OCI-LY1 (cell line): ENCODE results near the gene HYAL1.

Source experiments
- H2AFZ ChIP-seq: fragments of 200-600 bp; sonication (generic), shearing (Covaris generic); 2 replicates; pipeline ENCODE4 v1.6.0; 2014; ENCODE audit warnings: antibody characterized with exemption, mild to moderate bottlenecking, low read length
- H3F3A ChIP-seq: fragments of 200-600 bp; sonication (generic), shearing (Covaris generic); 2 replicates; pipeline ENCODE4 v1.6.0; 2014; ENCODE audit warnings: mild to moderate bottlenecking, antibody characterized with exemption, low read length, moderate library complexity; ENCODE audit not compliant: insufficient read depth
- H3K27ac ChIP-seq: fragments of 200-600 bp; sonication (generic); 2 replicates; pipeline ENCODE4 v1.5.1; 2014; ENCODE audit warnings: low read length, mixed run types, mild to moderate bottlenecking, low read depth; ENCODE audit not compliant: poor library complexity, severe bottlenecking
- H3K27me3 ChIP-seq: fragments of 200-600 bp; sonication (generic); 2 replicates; pipeline ENCODE4 v1.6.0; 2014; ENCODE audit warnings: antibody characterized with exemption, mild to moderate bottlenecking, low read length, moderate library complexity; ENCODE audit not compliant: insufficient read depth
- H3K36me3 ChIP-seq: fragments of 200-600 bp; sonication (generic); 2 replicates; pipeline ENCODE4 v1.6.1; 2014; ENCODE audit warnings: mild to moderate bottlenecking, antibody characterized with exemption, low read length, moderate library complexity, mixed read lengths; ENCODE audit not compliant: insufficient read depth
- H3K4me1 ChIP-seq: fragments of 200-600 bp; sonication (generic); 2 replicates; pipeline ENCODE4 v1.5.1; 2014; ENCODE audit warnings: mild to moderate bottlenecking, low read length, moderate library complexity; ENCODE audit not compliant: insufficient read depth, severe bottlenecking
- H3K4me2 ChIP-seq: fragments of 200-600 bp; sonication (generic), shearing (Covaris generic); 2 replicates; pipeline ENCODE4 v1.6.1; 2014; ENCODE audit warnings: low read length
- H3K4me3 ChIP-seq: fragments of 200-600 bp; sonication (generic); 2 replicates; pipeline ENCODE4 v1.5.1; 2014; ENCODE audit warnings: low read length, low read depth, mild to moderate bottlenecking, mixed read lengths; ENCODE audit not compliant: poor library complexity, severe bottlenecking
- H3K79me2 ChIP-seq: fragments of 200-600 bp; shearing (Covaris generic); 2 replicates; pipeline ENCODE4 v1.6.1; 2016; ENCODE audit warnings: mixed run types, low read length, mixed read lengths; ENCODE audit not compliant: insufficient read depth
- H3K9ac ChIP-seq: fragments of 200-600 bp; sonication (generic), shearing (Covaris generic); 2 replicates; pipeline ENCODE4 v1.6.1; 2014; ENCODE audit warnings: mild to moderate bottlenecking, low read length, mixed read lengths
- H3K9me2 ChIP-seq: fragments of 200-600 bp; sonication (generic), shearing (Covaris generic); 2 replicates; pipeline ENCODE4 v1.6.1; 2014; ENCODE audit warnings: low read depth, mild to moderate bottlenecking, low read length, mixed read lengths
- H3K9me3 ChIP-seq: fragments of 200-600 bp; shearing (Covaris generic); 2 replicates; pipeline ENCODE4 v1.6.1; 2014; ENCODE audit warnings: low read length, mixed read lengths
- H4K20me1 ChIP-seq: fragments of 200-600 bp; sonication (generic), shearing (Covaris generic); 2 replicates; pipeline ENCODE4 v1.6.0; 2016; ENCODE audit warnings: mild to moderate bottlenecking, low read length; ENCODE audit not compliant: insufficient read depth
- CTCF ChIP-seq: fragments of 200-600 bp; sonication (generic), shearing (Covaris generic); IDR thresholded peaks from 2 replicates; pipeline ENCODE4 v1.5.1; 2017; ENCODE audit warnings: mild to moderate bottlenecking, antibody characterized with exemption, low read length, moderate library complexity, mixed read lengths
- EZH2 ChIP-seq: fragments of 200-600 bp; sonication (generic), shearing (Covaris generic); IDR thresholded peaks from 2 replicates; pipeline ENCODE4 v1.8.0; 2017; ENCODE audit warnings: borderline replicate concordance, mixed run types, mild to moderate bottlenecking, antibody characterized with exemption, low read length, moderate library complexity, mixed read lengths

HYAL1 gene

GRCh38 chr3:50302095-50303012 is 1.0 kb downstream of the HYAL1 start:
- Histone ChIP-seq H2AFZ (no peak overlapping the region), H4K20me1 (no peaks in the 10 kb centered on the region), H3K27ac (no peak overlapping the region), H3K4me2 (no peak overlapping the region), H3K4me3 (no peak overlapping the region), H3K4me1 (peaks cover 21% of the 10 kb centered on the region), H3K27me3 (no peaks in the 10 kb centered on the region), H3K9me3 (no peaks in the 10 kb centered on the region), H3F3A (no peaks in the 10 kb centered on the region), H3K9ac (no peak overlapping the region), H3K36me3 (no peaks in the 10 kb centered on the region; the same call in 1 of the 2 replicates), H3K9me2 (no peaks in the 10 kb centered on the region), H3K79me2 (no peaks in the 10 kb centered on the region)
- no peak for TF ChIP-seq EZH2
- no peak for TF ChIP-seq CTCF

GRCh38 chr3:50300681-50301254 is 2.6 kb downstream of the HYAL1 start:
- Histone ChIP-seq H3K9me3 (no peaks in the 10 kb centered on the region), H4K20me1 (no peaks in the 10 kb centered on the region), H3K9me2 (no peaks in the 10 kb centered on the region), H3K27ac (peak overlapping the region; percentile 67), H3K9ac (peak overlapping the region; percentile 79; the same call in 1 of the 2 replicates), H3K79me2 (no peaks in the 10 kb centered on the region), H3K4me1 (peaks cover 21% of the 10 kb centered on the region), H3K36me3 (no peaks in the 10 kb centered on the region; the same call in 1 of the 2 replicates), H2AFZ (no peak overlapping the region), H3K4me2 (peak overlapping the region; percentile 91), H3F3A (no peaks in the 10 kb centered on the region), H3K27me3 (no peaks in the 10 kb centered on the region), H3K4me3 (peak overlapping the region; percentile 93)
- TF ChIP-seq CTCF (no peak), EZH2 (no peak)

- H3F3A ChIP-seq: no peaks in the 10 kb centered on the region
- H3K9ac ChIP-seq: peak overlapping the region; percentile 79
- TF ChIP-seq CTCF (no peak), EZH2 (no peak)
- peak overlapping the region; percentile 67 for H3K27ac ChIP-seq
- H2AFZ ChIP-seq: no peak overlapping the region
- peak overlapping the region; percentile 93 for H3K4me3 ChIP-seq
- peak overlapping the region; percentile 91 for H3K4me2 ChIP-seq
- no peaks in the 10 kb centered on the region for H3K27me3 ChIP-seq
- no peaks in the 10 kb centered on the region for H3K9me3 ChIP-seq
- no peaks in the 10 kb centered on the region for H3K79me2 ChIP-seq
- H3K4me1 ChIP-seq: peaks cover 21% of the 10 kb centered on the region
- no peaks in the 10 kb centered on the region for H3K36me3 ChIP-seq
- no peaks in the 10 kb centered on the region for H3K9me2 ChIP-seq
- H4K20me1 ChIP-seq: no peaks in the 10 kb centered on the region
Measured at GRCh38 chr3:50299929-50300680, 3.3 kb downstream of the HYAL1 start.
